Astrocyte (in vitro differentiated cells and primary cell): ENCODE measurements around the gene CDX1. TPM values are rescaled to one million over a fixed set of nuclear protein-coding genes. Genes with fewer than 3 reads are reported as not detected.

Experiments
- DNase-seq: peaks from one replicate; pipeline ENCODE4 v3.0.0-alpha.2; 2010; ENCODE audit warnings: low read depth
- FAIRE-seq: peaks from 2 replicates; lab custom pipeline; 2011; peaks lifted over from hg19 to GRCh38; lab: Jason Lieb, UNC
- H2AFZ ChIP-seq: 2 replicates; pipeline ENCODE4 v1.6.0; 2012; ENCODE audit warnings: low read depth, low read length, inconsistent platforms
- H3K27ac ChIP-seq: 2 replicates; pipeline ENCODE4 v1.5.1; 2011; ENCODE audit warnings: low read depth, low read length, inconsistent platforms
- H3K27me3 ChIP-seq: 2 replicates; pipeline ENCODE4 v1.6.0; 2011; ENCODE audit warnings: low read length, inconsistent platforms; ENCODE audit not compliant: insufficient read depth
- H3K36me3 ChIP-seq: 2 replicates; pipeline ENCODE4 v1.5.1; 2011; ENCODE audit warnings: low read length, inconsistent platforms; ENCODE audit not compliant: insufficient read depth
- H3K4me1 ChIP-seq: 2 replicates; pipeline ENCODE4 v1.5.1; 2011; ENCODE audit warnings: low read length, inconsistent platforms; ENCODE audit not compliant: insufficient read depth
- H3K4me2 ChIP-seq: 2 replicates; pipeline ENCODE4 v1.6.0; 2012; ENCODE audit warnings: low read length, inconsistent platforms
- H3K4me3 ChIP-seq: 2 replicates; pipeline ENCODE4 v1.5.1; 2011; ENCODE audit warnings: low read depth, mild to moderate bottlenecking, low read length, inconsistent platforms; ENCODE audit not compliant: insufficient read depth
- H3K79me2 ChIP-seq: 2 replicates; pipeline ENCODE4 v1.6.0; 2012; ENCODE audit warnings: mild to moderate bottlenecking, low read length, inconsistent platforms; ENCODE audit not compliant: insufficient read depth
- H3K9ac ChIP-seq: 2 replicates; pipeline ENCODE4 v1.6.0; 2012; ENCODE audit warnings: mild to moderate bottlenecking, low read length, inconsistent platforms
- H3K9me3 ChIP-seq: 2 replicates; pipeline ENCODE4 v1.5.1; 2012; ENCODE audit warnings: low read depth, mild to moderate bottlenecking, low read length, inconsistent platforms; ENCODE audit not compliant: insufficient read depth
- H4K20me1 ChIP-seq: 2 replicates; pipeline ENCODE4 v1.6.0; 2012; ENCODE audit warnings: low read length, inconsistent platforms; ENCODE audit not compliant: insufficient read depth
- H3K27ac Mint-ChIP-seq: one replicate; pipeline ENCODE4 v1.8.0; 2021; ENCODE audit warnings: mild to moderate bottlenecking, mixed read lengths; ENCODE audit not compliant: unreplicated experiment
- H3K27me3 Mint-ChIP-seq: one replicate; pipeline ENCODE4 v1.8.0; 2021; ENCODE audit warnings: low read depth, mixed read lengths; ENCODE audit not compliant: unreplicated experiment
- H3K36me3 Mint-ChIP-seq: one replicate; pipeline ENCODE4 v1.8.0; 2021; ENCODE audit warnings: low read depth, mixed read lengths; ENCODE audit not compliant: unreplicated experiment
- H3K4me1 Mint-ChIP-seq: one replicate; pipeline ENCODE4 v1.8.0; 2021; ENCODE audit warnings: low read depth, mixed read lengths; ENCODE audit not compliant: unreplicated experiment
- H3K4me3 Mint-ChIP-seq: one replicate; pipeline ENCODE4 v1.8.0; 2021; ENCODE audit warnings: mild to moderate bottlenecking, moderate library complexity, mixed read lengths; ENCODE audit not compliant: unreplicated experiment
- H3K9me3 Mint-ChIP-seq: one replicate; pipeline ENCODE4 v1.8.0; 2021; ENCODE audit warnings: mild to moderate bottlenecking, mixed read lengths; ENCODE audit not compliant: unreplicated experiment
- CTCF ChIP-seq: IDR thresholded peaks from 2 replicates; pipeline ENCODE4 v1.5.1; 2011; ENCODE audit warnings: low read depth, mild to moderate bottlenecking, inconsistent platforms, low read length, moderate library complexity; ENCODE audit not compliant: insufficient read depth
- EZH2 ChIP-seq: IDR thresholded peaks from 2 replicates; pipeline ENCODE4 v1.6.1; 2012; ENCODE audit warnings: mild to moderate bottlenecking, low read length, inconsistent platforms; ENCODE audit not compliant: insufficient read depth
- total RNA-seq: library from RNA; stranded (reverse); gene quantifications from 2 replicates; pipeline ENCODE4 v1.2.1, GENCODE V29; 2021

The CDX1 gene
- total RNA-seq, 1 donor from 2014 or later: not detected

- Mint-ChIP-seq H3K4me3 (peak overlapping the region; percentile 89), H3K36me3 (peaks cover 4% of the 10 kb centered on the region), H3K9me3 (no peaks in the 10 kb centered on the region), H3K27ac (peak overlapping the region; percentile 85), H3K27me3 (no peaks in the 10 kb centered on the region), H3K4me1 (peaks cover 31% of the 10 kb centered on the region)
- H3K27ac ChIP-seq: peak overlapping the region; percentile 71
- FAIRE-seq (peak; percentile 29), DNase-seq (peak; percentile 76)
- peak overlapping the region; percentile 84 for H3K9ac ChIP-seq
- H2AFZ ChIP-seq: no peak overlapping the region
- TF ChIP-seq CTCF (peak; percentile 2), EZH2 (no peak)
- peaks cover 55% of the 10 kb centered on the region for H3K4me1 ChIP-seq
- H3K9me3 ChIP-seq: no peaks in the 10 kb centered on the region
- H4K20me1 ChIP-seq: peaks cover 29% of the 10 kb centered on the region
- H3K36me3 ChIP-seq: peaks cover 3% of the 10 kb centered on the region
- H3K4me3 ChIP-seq: peak overlapping the region; percentile 68
- peaks cover 59% of the 10 kb centered on the region for H3K79me2 ChIP-seq
- H3K27me3 ChIP-seq: no peaks in the 10 kb centered on the region
- H3K4me2 ChIP-seq: peak overlapping the region; percentile 87
These were observed 12.5 kb upstream of the CDX1 start for GRCh38 chr5:150153957-150154617.

GRCh38 chr5:150154618-150155128, 11.9 kb upstream of the CDX1 start:
- H3K4me1 Mint-ChIP-seq: peaks cover 30% of the 10 kb centered on the region
- H3K9me3 ChIP-seq: no peaks in the 10 kb centered on the region
- no peaks in the 10 kb centered on the region for H3K9me3 Mint-ChIP-seq
- H4K20me1 ChIP-seq: peaks cover 26% of the 10 kb centered on the region
- peaks cover 3% of the 10 kb centered on the region for H3K36me3 Mint-ChIP-seq
- H3K79me2 ChIP-seq: peaks cover 53% of the 10 kb centered on the region
- peaks cover 57% of the 10 kb centered on the region for H3K4me1 ChIP-seq
- no peaks in the 10 kb centered on the region for H3K27me3 Mint-ChIP-seq
- TF ChIP-seq EZH2 (no peak), CTCF (no peak)
- H3K4me3 ChIP-seq: peak overlapping the region; percentile 68
- peak overlapping the region; percentile 89 for H3K4me3 Mint-ChIP-seq
- no peaks in the 10 kb centered on the region for H3K27me3 ChIP-seq
- peak overlapping the region; percentile 71 for H3K27ac ChIP-seq
- H3K36me3 ChIP-seq: peaks cover 3% of the 10 kb centered on the region
- H3K9ac ChIP-seq: peak overlapping the region; percentile 84
- H3K27ac Mint-ChIP-seq: peak overlapping the region; percentile 85
- FAIRE-seq: no peak
- peak overlapping the region; percentile 87 for H3K4me2 ChIP-seq
- no peak overlapping the region for H2AFZ ChIP-seq
- no peak for DNase-seq
